Cardiac septum (tissue), 1 donor: ENCODE measurements around the gene IQCB1. TPM values are rescaled to one million over a fixed set of nuclear protein-coding genes. Genes with fewer than 3 reads are reported as not detected.
"Not testable (repeated sequence)": the region's sequence is repeated elsewhere in the genome, so short reads cannot be mapped to it uniquely, and the experiment has no call there.

ENCODE experiments used
- DNase-seq: peaks from one replicate; pipeline ENCODE4 v3.0.0-alpha.2; 2020; ENCODE audit warnings: low spot score
- intact Hi-C: fragments of 100-400 bp; cut with DNase I; formaldehyde crosslinking; loops from one replicate; pipeline ENCODE4 v1.14.0; 2022
- total RNA-seq: library from RNA; stranded (reverse); fragmentation: NEBNext Ultra II Directional; extraction: Animal tissue kit (Norgen Biotek cat#: 25700); gene quantifications from one replicate; pipeline ENCODE4 v1.2.1, GENCODE V29; 2021
- donor health status: DM: no; HTN: no; CAD: no.

Gene IQCB1
- total RNA-seq, 1 donor from 2014 or later = 6.1 TPM

DNA sequence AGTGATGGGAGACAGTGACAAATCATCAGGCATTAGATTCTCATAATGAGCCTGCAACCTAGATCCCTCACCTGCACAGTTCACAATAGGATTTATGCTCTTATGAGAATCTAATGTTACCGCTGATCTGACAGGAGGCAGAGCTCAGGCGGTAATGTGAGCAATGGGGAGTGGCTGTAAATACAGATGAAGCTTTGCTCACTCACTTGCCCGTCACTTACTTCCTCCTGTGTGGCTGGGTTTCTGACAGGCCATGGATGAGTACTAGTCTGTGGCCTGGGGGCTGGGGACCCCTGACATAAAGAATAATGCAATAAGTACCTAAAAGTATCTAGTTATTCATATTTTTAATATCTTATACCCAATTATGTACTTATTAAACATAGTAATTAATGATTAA, 15.6 kb downstream of the IQCB1 start:
- no peak for DNase-seq
- intact Hi-C loops = no loop called here

- intact Hi-C loops = no loop called here
Observed at GRCh38 chr3:121818578-121818977, 16.3 kb downstream of the IQCB1 start.

GRCh38 chr3:121817753-121818152, 17.1 kb downstream of the IQCB1 start:
- no peak for DNase-seq
- intact Hi-C loops = no loop called here

More at GRCh38 chr3:121818578-121818977, 16.3 kb downstream of the IQCB1 start:
- no peak for DNase-seq

- no peak for DNase-seq
- intact Hi-C loops = no loop called here
Observed at GRCh38 chr3:121809249-121809648, 25.6 kb downstream of the IQCB1 start.

GRCh38 chr3:121803771-121804320, 31.0 kb downstream of the IQCB1 start:
- intact Hi-C loops = no loop called here
- DNase-seq = no peak

- DNase-seq = no peak
- intact Hi-C loops = no loop called here
Observed at GRCh38 chr3:121800906-121801305, 34.0 kb downstream of the IQCB1 start.

- no peak for DNase-seq
- intact Hi-C loops = no loop called here
Observed at GRCh38 chr3:121796970-121797369, 37.9 kb downstream of the IQCB1 start.

DNA sequence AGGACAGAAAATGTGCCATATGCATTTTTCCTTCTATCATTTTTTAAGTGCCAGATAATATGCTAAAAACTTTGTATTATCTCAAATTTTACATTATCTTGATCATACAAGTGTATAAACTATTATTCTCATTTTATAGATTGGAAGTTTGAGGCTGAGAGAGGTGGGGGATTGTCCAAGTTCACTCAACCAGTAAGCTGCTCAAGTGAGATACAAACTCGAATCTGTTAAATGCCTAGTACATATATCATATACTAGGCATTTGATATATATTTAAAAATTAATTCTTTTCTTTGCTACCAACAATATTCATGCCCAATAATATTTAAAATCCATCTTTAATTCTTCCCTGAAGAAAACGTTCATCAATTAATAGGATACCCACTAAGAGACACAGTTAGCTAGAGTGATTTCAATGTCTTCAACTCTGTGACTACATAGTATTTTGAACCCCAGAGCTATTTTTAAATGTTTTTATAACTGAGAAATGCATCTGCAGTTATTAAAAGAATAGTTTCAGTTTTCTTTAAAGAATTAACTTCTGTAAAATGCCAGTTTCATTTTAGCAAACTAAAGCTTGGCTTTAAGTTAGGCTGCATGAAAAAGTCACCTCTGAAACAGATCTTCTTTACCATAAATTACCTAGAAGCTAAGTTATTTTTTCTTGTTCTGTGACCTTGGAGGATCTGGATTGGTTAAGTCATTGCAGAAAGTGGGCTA, 40.4 kb downstream of the IQCB1 start:
- intact Hi-C loops = no loop called here
- no peak for DNase-seq

GRCh38 chr3:121793078-121793477, 41.8 kb downstream of the IQCB1 start:
- intact Hi-C loops = no loop called here
- no peak for DNase-seq

GRCh38 chr3:121786485-121786884, 48.4 kb downstream of the IQCB1 start:
- DNase-seq = no peak
- intact Hi-C loops = no loop called here

DNA sequence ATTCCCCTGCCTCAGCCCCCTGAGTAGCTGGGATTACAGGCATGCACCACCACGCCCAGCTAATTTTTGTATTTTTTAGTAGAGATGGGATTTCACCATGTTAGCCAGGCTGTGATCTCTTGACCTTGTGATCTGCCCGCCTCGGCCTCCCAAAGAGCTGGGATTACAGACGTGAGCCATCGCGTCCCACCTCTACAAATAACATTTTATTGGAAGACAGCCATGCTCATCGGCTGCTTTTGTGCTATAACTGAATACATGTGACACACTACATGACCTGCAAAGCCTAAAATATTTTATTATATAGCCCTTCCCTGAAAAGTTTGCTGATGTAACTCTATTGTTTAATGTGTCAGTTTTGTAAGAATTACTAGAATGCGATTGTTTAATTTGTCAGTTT, 52.1 kb downstream of the IQCB1 start:
- DNase-seq, intact Hi-C loops: not testable (repeated sequence)

DNA sequence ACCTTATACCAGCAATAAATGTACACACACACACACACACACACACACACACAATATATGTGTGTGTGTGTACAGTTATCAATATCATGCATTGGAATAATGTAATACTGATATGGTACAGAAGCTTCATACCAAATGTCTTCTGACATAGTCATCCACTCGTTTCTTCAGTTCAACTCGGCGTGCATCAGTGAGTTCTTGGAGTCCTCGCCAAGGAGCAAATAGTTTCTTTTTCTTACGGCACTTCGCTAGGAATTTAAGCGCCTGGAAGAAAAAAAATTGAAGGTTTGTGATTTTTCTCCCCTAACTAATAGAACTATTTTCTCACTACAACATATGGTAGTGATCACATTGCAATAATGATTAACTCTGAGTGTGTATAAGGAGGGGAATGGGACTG, 53.2 kb downstream of the IQCB1 start:
- intact Hi-C loops = no loop called here
- no peak for DNase-seq

- DNase-seq, intact Hi-C loops: not testable (repeated sequence)
Observed at GRCh38 chr3:121775095-121775494, 59.8 kb downstream of the IQCB1 start.

DNA sequence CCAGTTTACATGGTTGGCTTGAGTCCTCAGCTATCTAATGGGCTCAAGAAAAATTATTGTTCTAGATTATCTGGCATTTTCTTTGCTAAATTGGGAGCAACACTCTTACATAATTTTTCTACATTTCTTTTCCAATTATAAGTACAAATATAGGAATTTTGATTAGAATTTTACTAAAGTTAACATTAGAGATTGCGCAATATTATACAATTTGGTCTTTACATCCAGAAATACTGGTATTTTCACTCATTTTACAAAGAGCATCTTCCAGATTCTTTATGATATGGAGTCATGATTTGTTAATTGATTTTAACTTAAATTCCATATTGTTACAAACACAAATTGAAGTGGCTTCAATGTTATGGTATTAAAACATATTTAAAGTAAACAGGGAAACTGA, 65.6 kb downstream of the IQCB1 start:
- DNase-seq = no peak
- intact Hi-C loops = no loop called here

GRCh38 chr3:121768452-121768851, 66.4 kb downstream of the IQCB1 start:
- intact Hi-C loops = no loop called here
- DNase-seq = no peak

GRCh38 chr3:121759541-121760202, 75.2 kb downstream of the IQCB1 start:
- no peak for DNase-seq
- intact Hi-C loops = no loop called here

- intact Hi-C loops = no loop called here
- DNase-seq = no peak
Observed at GRCh38 chr3:121758727-121759450, 76.0 kb downstream of the IQCB1 start.

- intact Hi-C loops = no loop called here
- no peak for DNase-seq
Observed at GRCh38 chr3:121757812-121758545, 76.9 kb downstream of the IQCB1 start.

- no peak for DNase-seq
- intact Hi-C loops = no loop called here
Observed at GRCh38 chr3:121757087-121757811, 77.6 kb downstream of the IQCB1 start.
